Measurements from ENCODE around the gene OTOP1. TPM values are rescaled to one million over a fixed set of nuclear protein-coding genes. Genes with fewer than 3 reads are reported as not detected.
"Not testable (repeated sequence)": the region's sequence is repeated elsewhere in the genome, so short reads cannot be mapped to it uniquely, and the experiment has no call there.

Gene OTOP1
- total RNA-seq, 1 donor from 2014 or later = not detected

GRCh38 chr4:4185528-4185927 is 41.2 kb downstream of the OTOP1 start:
- DNase-seq (ENCODE audit: low spot score) = no peak
- no peaks in the 10 kb centered on the region for H3K36me3 Mint-ChIP-seq
- Histone ChIP-seq H3K9me3 (ENCODE audit: low read depth) (no peaks in the 10 kb centered on the region), H3K4me1 (no peaks in the 10 kb centered on the region), H3K79me2 (ENCODE audit: low read depth) (no peaks in the 10 kb centered on the region), H3K4me2 (no peak overlapping the region), H2AFZ (replicated peaks) (no peak overlapping the region), H3K4me3 (no peak overlapping the region), H3K36me3 (no peaks in the 10 kb centered on the region), H3K9ac (no peak overlapping the region), H3F3A (ENCODE audit: low read depth) (no peaks in the 10 kb centered on the region), H4K20me1 (ENCODE audit: low read depth) (no peaks in the 10 kb centered on the region), H3K27ac (no peak overlapping the region), H3K27me3 (no peaks in the 10 kb centered on the region)
- no peaks in the 10 kb centered on the region for H3K4me1 Mint-ChIP-seq
- no peak overlapping the region for H3K4me3 Mint-ChIP-seq
- TF ChIP-seq CTCF (IDR thresholded peaks at IDR 0.05) = no peak
- TF ChIP-seq EZH2 (IDR thresholded peaks at IDR 0.05) = no peak
- no peak for TF ChIP-seq EZH2phosphoT487 (IDR thresholded peaks at IDR 0.05)
- H3K9me3 Mint-ChIP-seq = no peaks in the 10 kb centered on the region
- no peak overlapping the region for H3K27ac Mint-ChIP-seq
- H3K27me3 Mint-ChIP-seq (ENCODE audit: insufficient read depth, low read depth) = peaks cover 9% of the 10 kb centered on the region

GRCh38 chr4:4182835-4183568 is 43.7 kb downstream of the OTOP1 start:
- Mint-ChIP-seq H3K9me3 (no peaks in the 10 kb centered on the region), H3K27ac (no peak overlapping the region), H3K4me3 (no peak overlapping the region), H3K36me3 (no peaks in the 10 kb centered on the region), H3K27me3 (ENCODE audit: insufficient read depth, low read depth) (peaks cover 9% of the 10 kb centered on the region), H3K4me1 (no peaks in the 10 kb centered on the region)
- TF ChIP-seq EZH2 (IDR thresholded peaks at IDR 0.05) (no peak), CTCF (IDR thresholded peaks at IDR 0.05) (peak; percentile 94), EZH2phosphoT487 (IDR thresholded peaks at IDR 0.05) (no peak)
- H3F3A ChIP-seq (ENCODE audit: low read depth) = no peaks in the 10 kb centered on the region
- no peaks in the 10 kb centered on the region for H3K27me3 ChIP-seq
- H3K4me3 ChIP-seq = no peak overlapping the region
- H3K27ac ChIP-seq = no peak overlapping the region
- no peak overlapping the region for H2AFZ ChIP-seq (replicated peaks)
- H3K36me3 ChIP-seq = no peaks in the 10 kb centered on the region
- no peak overlapping the region for H3K9ac ChIP-seq
- no peaks in the 10 kb centered on the region for H3K9me3 ChIP-seq (ENCODE audit: low read depth)
- no peaks in the 10 kb centered on the region for H4K20me1 ChIP-seq (ENCODE audit: low read depth)
- no peaks in the 10 kb centered on the region for H3K79me2 ChIP-seq (ENCODE audit: low read depth)
- peak; percentile 80 for DNase-seq (ENCODE audit: low spot score)
- H3K4me2 ChIP-seq = no peak overlapping the region
- no peaks in the 10 kb centered on the region for H3K4me1 ChIP-seq

- no peak overlapping the region for H3K27ac Mint-ChIP-seq
- H3K4me1 Mint-ChIP-seq = no peaks in the 10 kb centered on the region
- H3K27me3 Mint-ChIP-seq (ENCODE audit: insufficient read depth, low read depth) = peaks cover 13% of the 10 kb centered on the region
- Histone ChIP-seq H3K27ac (no peak overlapping the region), H3K79me2 (ENCODE audit: low read depth) (no peaks in the 10 kb centered on the region), H3K9me3 (ENCODE audit: low read depth) (no peaks in the 10 kb centered on the region), H2AFZ (replicated peaks) (no peak overlapping the region), H3K4me3 (no peak overlapping the region), H3F3A (ENCODE audit: low read depth) (no peaks in the 10 kb centered on the region), H3K36me3 (no peaks in the 10 kb centered on the region), H3K9ac (no peak overlapping the region), H3K27me3 (peaks cover 8% of the 10 kb centered on the region), H3K4me1 (no peaks in the 10 kb centered on the region), H3K4me2 (no peak overlapping the region), H4K20me1 (ENCODE audit: low read depth) (no peaks in the 10 kb centered on the region)
- DNase-seq (ENCODE audit: low spot score) = no peak
- TF ChIP-seq EZH2phosphoT487 (IDR thresholded peaks at IDR 0.05) = no peak
- TF ChIP-seq CTCF (IDR thresholded peaks at IDR 0.05) = no peak
- no peak for TF ChIP-seq EZH2 (IDR thresholded peaks at IDR 0.05)
- peaks cover 3% of the 10 kb centered on the region for H3K9me3 Mint-ChIP-seq
- no peak overlapping the region for H3K4me3 Mint-ChIP-seq
- H3K36me3 Mint-ChIP-seq = no peaks in the 10 kb centered on the region
These were observed 56.1 kb downstream of the OTOP1 start for GRCh38 chr4:4170596-4171150.

- H3K9ac ChIP-seq; H3K9me3 Mint-ChIP-seq; H3K79me2 ChIP-seq (ENCODE audit: low read depth); H3F3A ChIP-seq (ENCODE audit: low read depth); H3K27ac Mint-ChIP-seq; H3K27me3 ChIP-seq; H3K4me3 Mint-ChIP-seq; H3K4me1 Mint-ChIP-seq; H3K4me3 ChIP-seq; H4K20me1 ChIP-seq (ENCODE audit: low read depth); DNase-seq (ENCODE audit: low spot score); H3K27ac ChIP-seq; H3K36me3 ChIP-seq; H3K4me2 ChIP-seq; H3K4me1 ChIP-seq; H3K36me3 Mint-ChIP-seq; H3K9me3 ChIP-seq (ENCODE audit: low read depth): not testable (repeated sequence)
- H2AFZ ChIP-seq (replicated peaks) = peak overlapping the region; percentile 76
- H3K27me3 Mint-ChIP-seq (ENCODE audit: insufficient read depth, low read depth) = peaks cover 10% of the 10 kb centered on the region
These were observed 58.5 kb downstream of the OTOP1 start for GRCh38 chr4:4167981-4168780.

- peaks cover 10% of the 10 kb centered on the region for H3K27me3 Mint-ChIP-seq (ENCODE audit: insufficient read depth, low read depth)
- H3K4me1 ChIP-seq; H3K9me3 ChIP-seq (ENCODE audit: low read depth); H3K4me3 Mint-ChIP-seq; H3K27ac Mint-ChIP-seq; H3K9me3 Mint-ChIP-seq; H4K20me1 ChIP-seq (ENCODE audit: low read depth); H3F3A ChIP-seq (ENCODE audit: low read depth); H3K4me3 ChIP-seq; H3K27me3 ChIP-seq; H2AFZ ChIP-seq (replicated peaks); H3K4me1 Mint-ChIP-seq; H3K79me2 ChIP-seq (ENCODE audit: low read depth); H3K36me3 ChIP-seq; DNase-seq (ENCODE audit: low spot score); H3K4me2 ChIP-seq; H3K9ac ChIP-seq; H3K36me3 Mint-ChIP-seq; H3K27ac ChIP-seq: not testable (repeated sequence)
These were observed 59.7 kb downstream of the OTOP1 start for GRCh38 chr4:4166986-4167385.
